Activated T-helper 2 cell treated with anti-CD3 and anti-CD28 coated beads, Interferon-gamma antibody, Interleukin-2, Interleukin-4, amounts not matched to agents 10 μg/mL and 5 μg/mL and 100 μg/mL, durations not matched to agents 14 hours and 24 hours and 36 hours (primary cell): Measurements from ENCODE around the gene ARL2BP. TPM values are rescaled to one million over a fixed set of nuclear protein-coding genes. Genes with fewer than 3 reads are reported as not detected.
"Not testable (repeated sequence)": the region's sequence is repeated elsewhere in the genome, so short reads cannot be mapped to it uniquely, and the experiment has no call there.

ENCODE experiments used
- DNase-seq: peaks from one replicate; pipeline ENCODE4 v3.0.0; 2021; ENCODE audit warnings: low spot score
- H3K27ac Mint-ChIP-seq: one replicate; pipeline ENCODE4 v1.8.0; 2021; ENCODE audit warnings: mixed read lengths
- H3K27me3 Mint-ChIP-seq: one replicate; pipeline ENCODE4 v1.8.0; 2021; ENCODE audit warnings: low read depth, mixed read lengths
- H3K36me3 Mint-ChIP-seq: one replicate; pipeline ENCODE4 v1.8.0; 2021; ENCODE audit warnings: low read depth, mixed read lengths
- H3K4me1 Mint-ChIP-seq: one replicate; pipeline ENCODE4 v1.8.0; 2021; ENCODE audit warnings: low read depth, mixed read lengths
- H3K4me3 Mint-ChIP-seq: one replicate; pipeline ENCODE4 v1.8.0; 2021; ENCODE audit warnings: low read depth, mild to moderate bottlenecking, moderate library complexity, mixed read lengths
- H3K9me3 Mint-ChIP-seq: one replicate; pipeline ENCODE4 v1.8.0; 2021; ENCODE audit warnings: mixed read lengths
- intact Hi-C: fragments of 100-400 bp; cut with micrococcal nuclease; formaldehyde crosslinking; loops from one replicate; pipeline ENCODE4 v1.15.1; 2023
- total RNA-seq: library from RNA; stranded (reverse); gene quantifications from 2 replicates; pipeline ENCODE4 v1.2.3, GENCODE V29; 2022

ARL2BP gene
- total RNA-seq, 1 donor from 2014 or later = 31.2 TPM

DNA sequence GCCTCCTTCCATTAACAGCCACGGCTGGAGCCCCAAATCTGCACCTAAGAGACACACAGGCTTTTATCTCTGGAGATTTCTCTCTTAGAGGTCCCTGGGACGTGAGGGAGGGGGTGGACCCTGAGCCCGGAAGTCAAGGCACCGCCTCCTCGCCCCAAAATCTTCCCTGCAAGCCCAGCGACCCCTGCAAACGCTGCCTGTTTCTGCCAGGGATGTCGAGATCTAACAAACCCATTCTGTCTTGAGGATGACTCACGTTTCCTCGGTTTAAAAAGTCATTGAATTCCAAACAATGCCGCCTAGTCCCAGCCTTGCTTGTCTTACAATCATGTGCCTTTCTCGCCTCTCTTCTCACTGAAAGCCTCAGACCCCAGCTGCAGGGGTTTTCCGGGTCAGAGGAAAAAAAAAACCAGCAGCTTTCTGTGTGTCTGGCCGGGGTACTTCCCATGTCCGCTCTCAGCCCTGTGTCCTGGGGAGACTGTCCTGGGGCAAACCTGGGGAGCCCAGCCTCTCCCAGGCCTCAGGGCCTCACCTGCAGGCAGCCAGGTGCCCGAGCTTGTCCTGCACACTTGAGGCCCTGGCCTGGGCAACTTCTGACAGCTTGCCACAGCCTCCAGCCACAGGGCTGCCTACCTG is 15.4 kb downstream of the ARL2BP start:
- no peaks in the 10 kb centered on the region for H3K36me3 Mint-ChIP-seq
- intact Hi-C loops = no loop called here
- no peaks in the 10 kb centered on the region for H3K9me3 Mint-ChIP-seq
- H3K4me3 Mint-ChIP-seq = peak overlapping the region; percentile 13
- no peak for DNase-seq
- H3K27ac Mint-ChIP-seq = peak overlapping the region; percentile 71
- H3K27me3 Mint-ChIP-seq = no peaks in the 10 kb centered on the region
- H3K4me1 Mint-ChIP-seq = peaks cover 6% of the 10 kb centered on the region

DNA sequence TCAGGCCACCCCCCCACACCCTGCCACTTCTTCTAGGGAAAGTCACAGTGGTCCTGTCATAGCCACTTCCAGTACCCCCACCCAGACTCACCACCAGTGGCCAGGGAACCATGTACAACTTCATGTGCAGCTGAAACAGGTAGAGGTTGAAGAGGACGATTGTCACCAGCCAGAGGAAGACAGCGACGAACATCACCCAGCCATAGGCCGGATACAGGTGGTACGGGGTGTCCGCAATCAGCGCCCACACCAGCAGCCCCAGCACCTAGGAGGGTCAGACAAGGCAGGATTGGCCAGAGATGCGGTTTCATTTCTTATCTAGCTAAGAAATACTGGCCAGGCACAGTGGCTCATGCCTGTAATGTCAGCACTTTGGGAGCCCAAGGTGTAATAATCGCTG is 16.7 kb downstream of the ARL2BP start:
- DNase-seq = no peak
- H3K27ac Mint-ChIP-seq = no peak overlapping the region
- no peak overlapping the region for H3K4me3 Mint-ChIP-seq
- peaks cover 15% of the 10 kb centered on the region for H3K4me1 Mint-ChIP-seq
- no peaks in the 10 kb centered on the region for H3K9me3 Mint-ChIP-seq
- intact Hi-C loops = no loop called here
- no peaks in the 10 kb centered on the region for H3K36me3 Mint-ChIP-seq
- H3K27me3 Mint-ChIP-seq = no peaks in the 10 kb centered on the region

DNA sequence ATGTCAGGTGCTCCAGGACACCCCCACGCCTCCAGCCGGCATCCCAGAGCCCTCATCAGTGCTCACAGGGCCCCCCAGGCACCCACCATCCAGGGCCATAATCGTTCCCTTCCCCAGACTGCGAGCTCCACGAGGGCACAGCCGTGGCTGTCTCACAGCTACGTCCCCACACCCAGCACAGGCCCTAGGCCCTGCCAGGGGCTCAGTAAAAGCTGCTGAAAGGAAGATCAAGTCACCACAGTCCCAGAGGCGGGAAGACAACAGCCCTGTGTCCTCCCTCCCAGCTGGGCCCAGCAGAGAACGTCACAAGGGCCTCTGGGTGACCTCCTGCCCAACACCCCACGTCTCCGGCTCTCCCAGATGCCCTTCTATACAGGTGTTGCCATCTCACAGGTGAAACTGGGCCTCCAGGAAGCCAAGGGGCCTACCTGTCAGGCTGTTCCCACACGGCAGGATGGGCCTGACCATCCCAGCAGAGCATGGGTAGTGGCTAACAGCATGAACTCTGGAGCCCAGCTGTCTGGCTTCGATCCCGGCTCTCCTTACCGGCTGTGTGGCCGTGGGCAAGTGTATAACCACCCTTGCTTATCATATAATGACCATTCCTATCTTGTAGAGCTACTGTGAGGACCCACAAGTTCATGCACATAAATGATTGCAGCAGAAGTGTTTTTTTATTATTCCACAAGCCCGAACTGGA is 17.9 kb downstream of the ARL2BP start:
- peaks cover 22% of the 10 kb centered on the region for H3K4me1 Mint-ChIP-seq
- no peak for DNase-seq
- no peaks in the 10 kb centered on the region for H3K9me3 Mint-ChIP-seq
- no peaks in the 10 kb centered on the region for H3K27me3 Mint-ChIP-seq
- no peak overlapping the region for H3K4me3 Mint-ChIP-seq
- H3K27ac Mint-ChIP-seq = no peak overlapping the region
- H3K36me3 Mint-ChIP-seq = no peaks in the 10 kb centered on the region
- intact Hi-C loops = no loop called here

DNA sequence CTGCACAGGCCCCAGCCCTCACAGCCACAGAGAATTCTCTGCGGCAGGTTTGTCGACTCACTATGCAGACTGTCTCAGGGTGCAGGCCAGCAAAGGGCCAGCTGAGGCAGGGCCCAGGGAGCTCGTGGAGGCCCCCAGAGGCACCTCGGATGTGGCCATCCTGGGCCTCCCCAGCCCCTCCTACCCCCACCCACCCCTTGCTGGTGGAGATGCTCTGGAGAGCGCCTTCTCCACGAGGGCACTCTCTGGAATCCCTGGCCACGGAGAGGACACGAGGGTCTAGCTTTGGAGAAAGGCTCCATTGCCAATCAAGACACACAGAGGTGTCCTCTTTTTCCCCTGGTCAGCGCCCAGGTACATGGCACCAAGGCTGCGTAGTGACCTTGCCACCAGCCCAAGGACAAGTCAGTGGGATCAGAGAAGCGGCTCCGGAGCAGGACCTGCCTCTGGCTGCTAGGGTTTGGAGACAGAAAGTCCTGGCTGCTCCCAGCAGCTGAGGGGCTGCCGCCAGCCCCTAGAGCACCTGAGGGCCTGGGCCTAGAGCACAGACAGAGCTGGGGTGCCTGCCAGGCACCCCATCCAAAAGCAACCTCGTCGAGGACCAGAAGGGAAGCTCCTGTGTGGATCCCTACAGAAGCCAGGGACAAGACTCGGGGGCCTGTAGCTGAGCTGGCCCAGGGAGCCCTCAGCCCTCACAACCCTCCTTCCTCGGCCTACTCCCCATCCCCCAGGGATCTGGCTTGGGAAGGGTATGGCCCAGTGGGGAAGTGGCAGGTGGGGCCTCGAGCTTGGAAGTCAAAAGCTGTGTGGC is 18.7 kb downstream of the ARL2BP start:
- Mint-ChIP-seq H3K4me3 (no peak overlapping the region), H3K9me3 (no peaks in the 10 kb centered on the region), H3K27me3 (no peaks in the 10 kb centered on the region), H3K4me1 (peaks cover 25% of the 10 kb centered on the region), H3K36me3 (no peaks in the 10 kb centered on the region), H3K27ac (no peak overlapping the region)
- intact Hi-C loops = no loop called here
- DNase-seq = no peak

DNA sequence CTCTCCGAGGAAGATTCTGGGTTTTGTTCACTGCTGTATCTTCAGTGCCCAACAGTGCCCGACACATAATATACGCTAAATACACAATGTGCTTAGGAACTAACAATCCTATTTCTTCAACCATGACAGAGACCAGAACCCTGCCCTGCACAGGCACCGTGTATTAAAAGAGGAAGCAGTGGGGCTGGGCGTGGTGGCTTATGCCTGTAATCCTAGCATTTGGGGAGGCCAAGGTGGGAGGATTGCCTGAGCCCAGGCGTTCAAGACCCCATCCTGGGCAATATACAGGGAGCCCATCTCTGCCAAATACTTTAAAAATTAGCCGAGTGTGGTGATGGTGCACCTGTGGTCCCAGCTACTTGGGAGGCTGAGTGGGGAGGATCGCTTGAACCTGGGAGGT is 19.3 kb downstream of the ARL2BP start:
- Mint-ChIP-seq H3K27me3 (no peaks in the 10 kb centered on the region), H3K9me3 (no peaks in the 10 kb centered on the region), H3K4me1 (peaks cover 25% of the 10 kb centered on the region), H3K4me3 (no peak overlapping the region), H3K27ac (no peak overlapping the region), H3K36me3 (no peaks in the 10 kb centered on the region)
- no peak for DNase-seq
- intact Hi-C loops = no loop called here

DNA sequence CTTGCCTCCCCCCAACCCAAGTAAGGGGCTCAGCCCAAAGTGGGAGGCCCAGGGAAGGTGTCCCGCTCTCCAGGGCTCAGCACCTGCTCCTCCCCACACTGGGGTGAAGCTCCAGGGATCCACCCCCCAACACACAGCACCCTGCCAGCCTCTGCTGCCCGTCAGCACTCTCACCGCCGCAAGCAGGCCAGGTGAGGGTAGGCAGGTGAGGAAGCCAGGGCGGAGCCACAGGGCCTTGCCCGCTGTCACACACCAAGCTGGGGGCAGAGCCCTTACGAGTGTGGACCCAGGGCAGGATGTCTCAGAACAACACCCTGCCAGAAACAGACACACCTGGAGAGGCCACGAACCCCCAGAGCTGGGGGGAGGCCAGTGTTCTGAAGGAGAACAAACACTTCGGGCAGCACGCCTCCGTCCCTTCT is 19.9 kb downstream of the ARL2BP start:
- Mint-ChIP-seq H3K4me1 (peaks cover 24% of the 10 kb centered on the region), H3K9me3 (no peaks in the 10 kb centered on the region), H3K27me3 (no peaks in the 10 kb centered on the region), H3K27ac (no peak overlapping the region), H3K36me3 (no peaks in the 10 kb centered on the region), H3K4me3 (no peak overlapping the region)
- intact Hi-C loops = no loop called here
- no peak for DNase-seq

DNA sequence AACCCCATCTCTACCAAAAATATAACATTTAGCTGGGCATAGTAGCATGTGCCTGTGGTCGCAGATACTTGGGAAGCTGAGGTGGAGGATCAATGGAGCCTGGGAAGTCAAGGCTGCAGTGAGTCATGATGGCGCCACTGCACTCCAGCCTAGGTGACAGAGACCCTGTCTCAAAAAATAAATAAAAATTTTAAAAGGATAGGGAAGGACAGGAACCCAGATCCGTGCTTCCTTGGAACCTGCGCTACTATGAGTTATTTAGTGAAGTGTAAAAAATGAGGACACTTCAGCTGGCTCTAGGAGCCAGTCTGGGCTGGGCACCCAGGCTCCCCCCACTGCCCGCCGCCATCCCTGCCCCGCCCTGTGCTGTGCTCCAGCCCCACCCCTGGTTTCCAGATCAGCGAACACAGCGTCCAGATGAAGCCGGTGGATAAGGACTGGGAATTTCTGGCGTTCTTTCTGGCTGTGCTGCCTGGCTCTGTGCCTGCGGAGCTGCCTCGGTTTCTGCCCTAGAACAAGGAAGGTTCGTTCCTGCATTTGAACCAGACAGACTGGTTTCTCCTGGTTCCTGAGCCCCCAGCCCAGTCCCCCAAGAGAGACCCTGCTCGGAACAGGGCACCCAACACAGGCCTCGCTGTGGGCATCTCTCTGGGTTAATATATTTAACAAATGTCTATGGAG is 20.9 kb downstream of the ARL2BP start:
- DNase-seq = no peak
- Mint-ChIP-seq H3K36me3 (no peaks in the 10 kb centered on the region), H3K4me3 (no peak overlapping the region), H3K27ac (peak overlapping the region; percentile 77), H3K27me3 (no peaks in the 10 kb centered on the region), H3K9me3 (no peaks in the 10 kb centered on the region), H3K4me1 (peaks cover 18% of the 10 kb centered on the region)
- intact Hi-C loops = no loop called here

DNA sequence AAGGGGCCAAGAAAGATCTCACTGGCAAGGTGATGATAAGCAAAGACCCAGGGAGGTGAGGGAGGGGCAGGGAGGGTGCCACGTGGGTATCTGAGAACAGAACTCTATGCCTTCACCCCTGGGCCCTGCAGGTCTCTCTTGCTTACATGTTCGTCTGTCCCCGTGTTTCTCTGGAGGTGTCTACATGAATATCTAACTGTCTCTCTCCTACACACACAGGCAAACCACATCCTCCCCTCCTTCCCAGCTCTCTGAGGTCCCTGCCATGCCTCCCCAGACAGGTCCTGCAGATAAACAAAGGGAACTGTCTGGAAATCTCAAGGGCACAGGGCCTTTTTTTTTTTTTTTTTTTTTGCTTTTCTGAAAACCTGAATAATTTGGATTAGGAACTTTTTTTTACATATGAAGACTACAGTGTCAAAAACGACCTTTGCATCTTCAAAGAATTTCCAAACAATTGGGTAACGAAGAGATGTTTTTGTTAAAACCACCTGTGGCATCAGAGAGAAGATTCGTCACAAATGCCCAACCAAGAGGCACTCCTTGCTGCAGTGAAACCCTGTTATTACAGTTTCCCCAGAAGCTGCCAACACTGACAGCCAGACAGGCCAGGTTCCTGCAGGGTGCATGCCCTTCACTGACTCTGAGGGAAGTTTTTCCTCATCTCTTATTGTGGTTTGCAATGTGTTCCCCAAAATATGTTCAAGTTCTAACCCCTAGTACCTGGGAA is 21.6 kb downstream of the ARL2BP start:
- no peak for DNase-seq
- H3K4me3 Mint-ChIP-seq = peak overlapping the region; percentile 21
- no peaks in the 10 kb centered on the region for H3K27me3 Mint-ChIP-seq

DNA sequence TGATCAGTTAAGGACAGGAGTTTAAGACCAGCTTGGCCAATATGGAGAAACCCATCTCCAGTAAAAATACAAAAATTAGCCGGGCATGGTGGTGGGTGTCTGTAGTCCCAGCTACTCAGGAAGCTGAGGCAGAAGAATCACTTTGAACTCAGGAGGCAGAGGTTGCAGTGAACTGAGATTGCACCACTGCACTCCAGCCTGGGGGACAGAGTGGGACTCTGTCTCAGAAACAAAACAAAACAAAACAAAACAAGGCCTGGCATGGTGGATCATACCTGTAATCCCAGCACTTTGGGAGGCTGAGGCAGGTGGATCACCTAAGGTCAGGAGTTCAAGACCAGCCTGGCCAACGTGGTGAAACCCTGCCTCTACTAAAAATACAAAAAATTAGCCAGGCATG is 22.3 kb downstream of the ARL2BP start:
- peaks cover 18% of the 10 kb centered on the region for H3K4me1 Mint-ChIP-seq
- H3K36me3 Mint-ChIP-seq, H3K9me3 Mint-ChIP-seq, H3K4me3 Mint-ChIP-seq, H3K27me3 Mint-ChIP-seq, DNase-seq, intact Hi-C loops, H3K27ac Mint-ChIP-seq: not testable (repeated sequence)

More for the DNA sequence above, 21.6 kb downstream of the ARL2BP start:
- intact Hi-C loops = no loop called here
- Mint-ChIP-seq H3K9me3 (no peaks in the 10 kb centered on the region), H3K27ac (peak overlapping the region; percentile 77), H3K4me1 (peaks cover 18% of the 10 kb centered on the region), H3K36me3 (no peaks in the 10 kb centered on the region)

DNA sequence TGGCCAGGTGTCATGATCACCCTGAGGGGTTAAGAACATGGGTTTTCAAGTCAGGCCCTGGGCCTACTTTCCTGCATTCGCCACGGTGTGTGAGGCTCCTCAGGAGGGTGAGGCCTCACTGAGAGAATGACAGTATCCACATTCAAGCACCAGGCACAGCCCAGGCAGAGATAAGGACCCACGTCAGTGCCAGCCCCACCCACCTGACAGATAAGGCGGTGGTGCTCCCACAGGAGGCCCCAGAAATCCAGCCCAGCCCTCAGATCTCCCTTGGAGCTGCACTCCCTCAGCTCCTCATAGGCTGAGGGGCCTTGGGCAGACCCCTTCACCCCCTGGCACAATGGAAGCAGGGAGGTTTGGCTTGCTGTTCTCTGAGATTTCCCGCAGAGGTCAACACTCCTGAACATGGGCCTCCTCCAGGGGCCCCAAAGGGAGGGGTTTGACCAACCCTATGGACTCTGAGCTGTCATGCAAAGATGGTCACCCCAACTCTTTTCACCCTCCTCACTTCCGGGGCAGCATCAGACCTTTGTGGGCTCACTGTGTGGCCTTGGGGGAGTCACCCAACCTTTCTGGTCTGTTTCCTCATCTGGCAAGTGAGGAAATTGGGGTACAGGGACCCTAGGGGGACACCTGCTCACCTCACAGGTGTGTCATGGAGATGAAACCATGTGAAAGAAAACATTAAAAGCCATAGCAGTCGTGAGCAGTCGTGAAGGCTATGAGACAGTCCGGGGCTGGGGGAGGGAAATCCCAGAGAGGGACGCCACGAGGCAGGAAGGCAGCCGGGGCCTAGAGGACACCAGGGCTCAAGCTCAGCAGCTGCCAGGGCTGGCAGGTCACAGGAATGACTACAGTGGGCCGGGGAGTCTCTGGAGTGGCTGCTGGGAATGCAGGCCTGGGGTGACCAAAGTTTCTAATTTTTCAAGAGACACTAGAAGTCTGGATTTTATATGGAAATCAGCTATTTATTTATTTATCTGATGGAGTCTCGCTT is 24.0 kb downstream of the ARL2BP start:
- Mint-ChIP-seq H3K4me1 (peaks cover 18% of the 10 kb centered on the region), H3K4me3 (no peak overlapping the region), H3K27me3 (no peaks in the 10 kb centered on the region), H3K9me3 (no peaks in the 10 kb centered on the region), H3K36me3 (no peaks in the 10 kb centered on the region), H3K27ac (no peak overlapping the region)
- intact Hi-C loops = no loop called here
- DNase-seq = no peak

DNA sequence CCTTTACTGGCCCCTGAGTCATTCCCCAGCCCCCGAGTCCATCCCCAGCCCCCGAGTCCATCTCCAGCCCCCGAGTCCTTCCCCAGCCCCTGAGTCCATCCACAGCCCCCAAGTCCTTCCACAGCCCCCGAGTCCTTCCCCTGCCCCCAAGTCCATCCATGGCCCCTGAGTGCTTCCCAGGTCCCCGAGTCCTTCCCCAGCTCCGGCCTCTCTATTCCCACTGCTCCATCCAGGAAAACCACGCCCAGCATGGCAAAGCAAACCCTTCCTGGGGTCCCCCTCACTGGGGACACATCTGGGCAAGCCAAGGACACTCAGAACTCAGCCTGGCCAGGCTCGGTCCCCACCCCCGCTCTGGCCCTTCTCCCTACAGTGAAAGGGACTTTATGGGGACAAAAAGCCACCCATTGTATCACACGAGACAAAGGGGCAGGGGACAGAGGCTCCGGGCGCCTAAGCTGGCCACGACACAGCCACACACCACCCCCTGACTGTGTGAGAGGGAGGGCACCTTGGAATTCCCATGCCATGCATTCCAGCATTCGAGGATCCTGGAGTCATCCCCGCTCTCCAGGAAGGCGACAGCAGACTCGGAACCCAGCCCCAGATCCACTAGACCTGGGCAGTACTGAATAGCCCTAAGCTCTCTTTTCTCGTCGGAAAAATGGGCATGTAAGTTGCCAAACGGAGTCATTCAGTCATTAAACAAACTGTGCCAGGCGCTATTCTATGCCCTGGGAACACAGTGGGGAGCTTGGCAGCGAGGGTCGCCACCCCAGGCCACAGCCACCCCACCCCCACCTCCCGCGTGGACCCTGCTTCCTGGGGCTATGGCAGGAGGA is 25.4 kb downstream of the ARL2BP start:
- no peak for DNase-seq
- Mint-ChIP-seq H3K27me3 (no peaks in the 10 kb centered on the region), H3K27ac (no peak overlapping the region)

More for the DNA sequence above, 25.4 kb downstream of the ARL2BP start:
- intact Hi-C loops = no loop called here
- Mint-ChIP-seq H3K4me1 (peaks cover 20% of the 10 kb centered on the region), H3K9me3 (no peaks in the 10 kb centered on the region), H3K36me3 (no peaks in the 10 kb centered on the region), H3K4me3 (no peak overlapping the region)
